Suprapubic skin (tissue), 4 donors: ENCODE results near the gene MIPEP. TPM values are rescaled to one million over a fixed set of nuclear protein-coding genes. Genes with fewer than 3 reads are reported as not detected.

ENCODE experiments used
- DNase-seq, 2 donors: peaks; one replicate each; pipeline ENCODE4 v3.0.0-alpha.2; 2019; ENCODE audit warnings: low spot score in 2 of 2
- H3K27ac ChIP-seq: fragments of 200-600 bp; sonication (generic); one replicate; pipeline ENCODE4 v1.5.1; 2019
- H3K27me3 ChIP-seq: fragments of 200-600 bp; sonication (generic); one replicate; pipeline ENCODE4 v1.5.1; 2019
- H3K36me3 ChIP-seq: fragments of 200-600 bp; sonication (generic); one replicate; pipeline ENCODE4 v1.5.1; 2019
- H3K4me1 ChIP-seq: fragments of 200-600 bp; sonication (generic); one replicate; pipeline ENCODE4 v1.5.1; 2019
- H3K4me3 ChIP-seq: fragments of 200-600 bp; sonication (generic); one replicate; pipeline ENCODE4 v1.5.1; 2019; ENCODE audit warnings: mild to moderate bottlenecking
- H3K9me3 ChIP-seq: fragments of 200-600 bp; sonication (generic); one replicate; pipeline ENCODE4 v1.5.1; 2019
- CTCF ChIP-seq, 2 donors: fragments of 200-600 bp in 1 of 2; fragments of 450-650 bp in 1 of 2; sonication (generic) in 1 of 2; IDR thresholded peaks; one replicate each; pipeline ENCODE4 v1.5.1; 2016 to 2019; ENCODE audit warnings: antibody characterized with exemption in 2 of 2, mild to moderate bottlenecking in 1 of 2, moderate library complexity in 1 of 2
- EP300 ChIP-seq: sonication (generic); formaldehyde crosslinking; IDR thresholded peaks from one replicate; pipeline ENCODE4 v1.6.1; 2017; ENCODE audit warnings: antibody characterized with exemption
- POLR2A ChIP-seq, 2 donors: fragments of 450-650 bp; IDR thresholded peaks; one replicate each; pipeline ENCODE4 v1.6.1; 2017; ENCODE audit warnings: antibody characterized with exemption in 2 of 2, mild to moderate bottlenecking in 2 of 2, moderate library complexity in 2 of 2
- POLR2AphosphoS5 ChIP-seq, 3 donors: sonication (generic); formaldehyde crosslinking; IDR thresholded peaks; one replicate each; pipeline ENCODE4 v1.6.1; 2017; ENCODE audit warnings: antibody characterized with exemption in 3 of 3
- WGBS: methylation state at CpG from one replicate; pipeline ENCODE4 v1.1.5; 2018; 5-methylcytosine and 5-hydroxymethylcytosine counted together
- total RNA-seq, 4 donors: library from RNA; depleted of rRNA; stranded (reverse); fragments of >200 nt; gene quantifications; one replicate each; pipeline ENCODE4 v1.1.0, GENCODE V29; 2016

The MIPEP gene
- total RNA-seq, 4 donors from 2014 or later = 26.3 to 51.4 (median 37.6) TPM

GRCh38 chr13:23850134-23850533, 39.1 kb downstream of the MIPEP start:
- Histone ChIP-seq H3K27me3 (no peaks in the 10 kb centered on the region), H3K27ac (no peak overlapping the region), H3K4me1 (peaks cover 16% of the 10 kb centered on the region), H3K36me3 (peaks cover 3% of the 10 kb centered on the region), H3K9me3 (no peaks in the 10 kb centered on the region), H3K4me3 (no peak overlapping the region)
- 78% methylated on average over 1 of the region's 1 CpG for WGBS
- DNase-seq = no peak
- TF ChIP-seq EP300 (no peak), CTCF (IDR thresholded peaks at IDR 0.05) (no peak), POLR2AphosphoS5 (IDR thresholded peaks at IDR 0.05) (no peak), POLR2A (IDR thresholded peaks at IDR 0.05) (no peak)

GRCh38 chr13:23849670-23850069, 39.5 kb downstream of the MIPEP start:
- Histone ChIP-seq H3K4me3 (no peak overlapping the region), H3K27me3 (no peaks in the 10 kb centered on the region), H3K27ac (no peak overlapping the region), H3K36me3 (peaks cover 3% of the 10 kb centered on the region), H3K4me1 (peaks cover 16% of the 10 kb centered on the region), H3K9me3 (no peaks in the 10 kb centered on the region)
- DNase-seq = no peak
- WGBS = 81% methylated on average over 2 of the region's 2 CpGs
- TF ChIP-seq EP300 (no peak), CTCF (IDR thresholded peaks at IDR 0.05) (no peak), POLR2AphosphoS5 (IDR thresholded peaks at IDR 0.05) (no peak), POLR2A (IDR thresholded peaks at IDR 0.05) (no peak)

GRCh38 chr13:23848646-23849141, 40.5 kb downstream of the MIPEP start:
- DNase-seq = no peak

GRCh38 chr13:23848019-23848418, 41.2 kb downstream of the MIPEP start:
- TF ChIP-seq CTCF (IDR thresholded peaks at IDR 0.05) (no peak), POLR2A (IDR thresholded peaks at IDR 0.05) (no peak), POLR2AphosphoS5 (IDR thresholded peaks at IDR 0.05) (no peak), EP300 (no peak)
- H3K27ac ChIP-seq = no peak overlapping the region
- H3K4me3 ChIP-seq = no peak overlapping the region
- 31% methylated on average over 2 of the region's 2 CpGs for WGBS
- H3K9me3 ChIP-seq = no peaks in the 10 kb centered on the region
- DNase-seq = no peak
- peaks cover 16% of the 10 kb centered on the region for H3K4me1 ChIP-seq
- peaks cover 3% of the 10 kb centered on the region for H3K36me3 ChIP-seq
- H3K27me3 ChIP-seq = no peaks in the 10 kb centered on the region

More at GRCh38 chr13:23848646-23849141, 40.5 kb downstream of the MIPEP start:
- Histone ChIP-seq H3K27me3 (no peaks in the 10 kb centered on the region), H3K9me3 (no peaks in the 10 kb centered on the region), H3K36me3 (peaks cover 3% of the 10 kb centered on the region), H3K27ac (peak overlapping the region; percentile 27), H3K4me3 (no peak overlapping the region), H3K4me1 (peaks cover 16% of the 10 kb centered on the region)
- TF ChIP-seq EP300 = no peak
- WGBS = 42% methylated on average over 3 of the region's 8 CpGs

GRCh38 chr13:23847497-23847896, 41.7 kb downstream of the MIPEP start:
- Histone ChIP-seq H3K4me1 (peaks cover 16% of the 10 kb centered on the region), H3K27me3 (no peaks in the 10 kb centered on the region), H3K9me3 (no peaks in the 10 kb centered on the region), H3K36me3 (peaks cover 5% of the 10 kb centered on the region), H3K27ac (no peak overlapping the region), H3K4me3 (no peak overlapping the region)
- 65% methylated on average over 2 of the region's 2 CpGs for WGBS
- TF ChIP-seq POLR2AphosphoS5 (IDR thresholded peaks at IDR 0.05) (no peak), CTCF (IDR thresholded peaks at IDR 0.05) (no peak)
- no peak for DNase-seq
